GM12892 (cell line): Measurements from ENCODE around the gene TLX2.

ENCODE experiments used
- POLR2A ChIP-seq: IDR thresholded peaks from 2 replicates; pipeline ENCODE4 v1.6.1; 2011; ENCODE audit warnings: low read depth, low read length, control low read depth
- POLR2AphosphoS5 ChIP-seq: IDR thresholded peaks from 2 replicates; pipeline ENCODE4 v1.6.1; 2011; ENCODE audit warnings: low read depth, low read length, control low read depth
- TAF1 ChIP-seq: IDR thresholded peaks from 2 replicates; pipeline ENCODE4 v1.6.1; 2011; ENCODE audit warnings: low read depth, mild to moderate bottlenecking, control low read depth, low read length, borderline replicate concordance

- TF ChIP-seq POLR2A (no peak), POLR2AphosphoS5 (0 out of 2 replicates have a peak, but pooled peaks have one; percentile 14), TAF1 (no peak)
Observed at GRCh38 chr2:74552914-74553811, 38.9 kb downstream of the TLX2 start.
